ENCODE data around the gene LSM12.

- TF ChIP-seq, protein P1, sequence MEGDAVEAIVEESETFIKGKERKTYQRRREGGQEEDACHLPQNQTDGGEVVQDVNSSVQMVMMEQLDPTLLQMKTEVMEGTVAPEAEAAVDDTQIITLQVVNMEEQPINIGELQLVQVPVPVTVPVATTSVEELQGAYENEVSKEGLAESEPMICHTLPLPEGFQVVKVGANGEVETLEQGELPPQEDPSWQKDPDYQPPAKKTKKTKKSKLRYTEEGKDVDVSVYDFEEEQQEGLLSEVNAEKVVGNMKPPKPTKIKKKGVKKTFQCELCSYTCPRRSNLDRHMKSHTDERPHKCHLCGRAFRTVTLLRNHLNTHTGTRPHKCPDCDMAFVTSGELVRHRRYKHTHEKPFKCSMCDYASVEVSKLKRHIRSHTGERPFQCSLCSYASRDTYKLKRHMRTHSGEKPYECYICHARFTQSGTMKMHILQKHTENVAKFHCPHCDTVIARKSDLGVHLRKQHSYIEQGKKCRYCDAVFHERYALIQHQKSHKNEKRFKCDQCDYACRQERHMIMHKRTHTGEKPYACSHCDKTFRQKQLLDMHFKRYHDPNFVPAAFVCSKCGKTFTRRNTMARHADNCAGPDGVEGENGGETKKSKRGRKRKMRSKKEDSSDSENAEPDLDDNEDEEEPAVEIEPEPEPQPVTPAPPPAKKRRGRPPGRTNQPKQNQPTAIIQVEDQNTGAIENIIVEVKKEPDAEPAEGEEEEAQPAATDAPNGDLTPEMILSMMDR (IDR thresholded peaks at IDR 0.05; ENCODE audit: low read depth, low read length) = no peak
- no peak for TF ChIP-seq POLR2A (IDR thresholded peaks at IDR 0.05; ENCODE audit: extremely low read depth, insufficient read length)
Measured at GRCh38 chr17:44000871-44001460, 65.5 kb downstream of the LSM12 start.
